Type B pancreatic cell (in vitro differentiated cells): ENCODE measurements around the gene PDGFD. TPM values are rescaled to one million over a fixed set of nuclear protein-coding genes. Genes with fewer than 3 reads are reported as not detected.

Experiments
- DNase-seq: peaks from one replicate; pipeline ENCODE4 v3.0.0; 2021; ENCODE audit warnings: mixed read lengths; ENCODE audit not compliant: unreplicated experiment; ENCODE audit errors: extremely low spot score
- H3K27ac Mint-ChIP-seq: 2 replicates; pipeline ENCODE4 v1.8.0; 2021; ENCODE audit warnings: mild to moderate bottlenecking, mixed read lengths
- H3K27me3 Mint-ChIP-seq: 2 replicates; pipeline ENCODE4 v1.8.0; 2021; ENCODE audit warnings: mixed read lengths
- H3K36me3 Mint-ChIP-seq: 2 replicates; pipeline ENCODE4 v1.8.0; 2021; ENCODE audit warnings: mixed read lengths
- H3K4me1 Mint-ChIP-seq: one replicate; pipeline ENCODE4 v1.8.0; 2021; ENCODE audit warnings: mixed read lengths; ENCODE audit not compliant: unreplicated experiment
- H3K4me3 Mint-ChIP-seq: 2 replicates; pipeline ENCODE4 v1.8.0; 2021; ENCODE audit warnings: mild to moderate bottlenecking, mixed read lengths
- H3K9me3 Mint-ChIP-seq: 2 replicates; pipeline ENCODE4 v1.8.0; 2021; ENCODE audit warnings: mixed read lengths
- total RNA-seq: library from RNA; stranded (reverse); gene quantifications from 2 replicates; pipeline ENCODE4 v1.2.1, GENCODE V29; 2021; ENCODE audit warnings: low replicate concordance
- TF ChIP-seq, protein P1 (sequence below): fragments of 200-600 bp; sonication (generic); conservative IDR thresholded peaks from 2 replicates; pipeline ENCODE4 v1.5.0; 2021; ENCODE audit warnings: antibody characterized with exemption, mild to moderate bottlenecking

PDGFD gene
- total RNA-seq, 1 donor from 2014 or later, result 17.8 TPM

DNA sequence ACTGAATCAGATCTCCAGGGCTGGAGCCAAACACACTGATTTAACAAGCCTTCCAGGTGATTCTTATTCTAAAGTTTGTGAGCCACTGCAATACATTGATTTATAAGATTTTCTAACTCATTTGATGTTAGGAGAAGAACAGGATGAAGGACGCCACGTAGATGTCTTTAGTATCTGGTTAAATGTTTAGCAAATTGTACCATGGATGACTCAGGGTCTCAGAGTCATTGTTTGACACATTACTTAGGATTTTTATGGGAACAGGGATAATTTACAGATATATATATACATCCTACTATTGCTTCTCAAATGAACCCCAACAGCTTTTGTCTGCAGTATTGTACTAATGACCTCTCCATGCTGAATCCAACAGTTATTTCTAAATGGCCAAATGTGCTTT lies 270.6 kb downstream of the PDGFD start:
- Mint-ChIP-seq H3K36me3 (peaks cover 4% of the 10 kb centered on the region), H3K9me3 (peaks cover 12% of the 10 kb centered on the region), H3K27me3 (no peaks in the 10 kb centered on the region)

DNA sequence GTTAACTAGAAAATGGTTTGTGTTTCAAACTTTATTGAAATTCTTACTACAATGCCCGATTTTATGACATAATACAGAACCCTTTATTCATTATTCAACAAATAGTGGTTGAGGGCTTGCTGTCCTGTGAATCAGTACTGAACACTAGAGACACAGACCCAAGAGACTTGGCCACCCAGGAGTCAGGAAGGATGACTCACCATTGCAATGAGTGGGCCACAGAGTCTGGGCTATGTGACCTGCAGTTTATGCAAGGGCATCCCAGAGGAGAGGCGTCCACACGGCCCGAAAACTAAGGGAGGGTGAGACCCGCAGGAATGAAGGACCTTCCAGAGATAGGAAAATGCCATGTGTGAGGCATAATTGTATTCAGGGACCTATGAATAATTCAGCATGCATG lies 271.3 kb downstream of the PDGFD start:
- Mint-ChIP-seq H3K4me1 (no peaks in the 10 kb centered on the region), H3K36me3 (peaks cover 5% of the 10 kb centered on the region), H3K27me3 (no peaks in the 10 kb centered on the region), H3K9me3 (peaks cover 12% of the 10 kb centered on the region), H3K4me3 (no peak overlapping the region), H3K27ac (no peak overlapping the region)
- DNase-seq, result no peak
- TF ChIP-seq, protein P1, sequence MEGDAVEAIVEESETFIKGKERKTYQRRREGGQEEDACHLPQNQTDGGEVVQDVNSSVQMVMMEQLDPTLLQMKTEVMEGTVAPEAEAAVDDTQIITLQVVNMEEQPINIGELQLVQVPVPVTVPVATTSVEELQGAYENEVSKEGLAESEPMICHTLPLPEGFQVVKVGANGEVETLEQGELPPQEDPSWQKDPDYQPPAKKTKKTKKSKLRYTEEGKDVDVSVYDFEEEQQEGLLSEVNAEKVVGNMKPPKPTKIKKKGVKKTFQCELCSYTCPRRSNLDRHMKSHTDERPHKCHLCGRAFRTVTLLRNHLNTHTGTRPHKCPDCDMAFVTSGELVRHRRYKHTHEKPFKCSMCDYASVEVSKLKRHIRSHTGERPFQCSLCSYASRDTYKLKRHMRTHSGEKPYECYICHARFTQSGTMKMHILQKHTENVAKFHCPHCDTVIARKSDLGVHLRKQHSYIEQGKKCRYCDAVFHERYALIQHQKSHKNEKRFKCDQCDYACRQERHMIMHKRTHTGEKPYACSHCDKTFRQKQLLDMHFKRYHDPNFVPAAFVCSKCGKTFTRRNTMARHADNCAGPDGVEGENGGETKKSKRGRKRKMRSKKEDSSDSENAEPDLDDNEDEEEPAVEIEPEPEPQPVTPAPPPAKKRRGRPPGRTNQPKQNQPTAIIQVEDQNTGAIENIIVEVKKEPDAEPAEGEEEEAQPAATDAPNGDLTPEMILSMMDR, result no peak

More for the DNA sequence above, 270.6 kb downstream of the PDGFD start:
- DNase-seq, result no peak
- no peaks in the 10 kb centered on the region for H3K4me1 Mint-ChIP-seq
- H3K27ac Mint-ChIP-seq, result no peak overlapping the region
- TF ChIP-seq, protein P1, result no peak
- no peak overlapping the region for H3K4me3 Mint-ChIP-seq

DNA sequence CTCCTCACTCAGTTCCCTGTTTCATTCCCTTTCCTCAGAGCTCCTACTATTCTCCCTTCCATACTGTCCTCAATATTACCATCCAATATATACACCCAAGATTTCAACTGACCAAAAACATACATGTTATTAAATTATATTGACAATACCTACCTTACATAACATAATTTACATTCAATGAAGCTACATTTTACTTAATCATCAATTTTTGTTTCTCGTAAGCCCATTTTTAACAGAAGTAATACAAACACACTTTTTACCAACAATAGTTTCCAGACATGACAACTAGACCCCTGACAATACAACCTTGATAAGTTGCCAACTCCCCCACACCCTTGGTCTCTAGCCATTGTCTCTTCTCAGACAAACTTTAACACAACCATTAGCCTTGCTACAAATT lies 273.3 kb downstream of the PDGFD start:
- TF ChIP-seq, protein P1, result no peak
- peaks cover 5% of the 10 kb centered on the region for H3K36me3 Mint-ChIP-seq
- no peaks in the 10 kb centered on the region for H3K27me3 Mint-ChIP-seq
- no peak for DNase-seq
- H3K4me3 Mint-ChIP-seq, result no peak overlapping the region
- H3K9me3 Mint-ChIP-seq, result peaks cover 12% of the 10 kb centered on the region
- no peak overlapping the region for H3K27ac Mint-ChIP-seq
- H3K4me1 Mint-ChIP-seq, result no peaks in the 10 kb centered on the region

DNA sequence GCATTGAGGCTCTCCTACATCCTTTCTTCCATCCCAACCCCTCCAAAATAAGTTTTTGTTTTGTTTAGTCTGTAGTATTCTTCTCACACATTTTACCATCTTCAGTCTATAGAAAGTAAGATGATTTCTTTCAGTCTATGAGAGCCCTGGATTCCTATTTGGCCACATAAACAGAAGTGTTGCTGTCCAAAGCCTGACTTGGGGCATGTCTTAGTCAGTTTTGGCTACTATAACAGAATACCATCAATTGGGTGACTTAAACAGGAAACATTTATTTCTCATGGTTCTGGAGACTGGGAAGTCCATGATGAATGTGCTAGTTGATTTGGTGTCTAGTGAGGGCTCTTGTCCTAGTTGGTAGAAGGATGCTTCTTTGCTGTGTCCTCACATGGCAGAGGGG lies 274.3 kb downstream of the PDGFD start:
- no peaks in the 10 kb centered on the region for H3K4me1 Mint-ChIP-seq
- peaks cover 12% of the 10 kb centered on the region for H3K9me3 Mint-ChIP-seq
- TF ChIP-seq, protein P1, result no peak
- H3K27ac Mint-ChIP-seq, result no peak overlapping the region
- H3K36me3 Mint-ChIP-seq, result peaks cover 5% of the 10 kb centered on the region
- H3K4me3 Mint-ChIP-seq, result no peak overlapping the region
- DNase-seq, result no peak
- no peaks in the 10 kb centered on the region for H3K27me3 Mint-ChIP-seq

DNA sequence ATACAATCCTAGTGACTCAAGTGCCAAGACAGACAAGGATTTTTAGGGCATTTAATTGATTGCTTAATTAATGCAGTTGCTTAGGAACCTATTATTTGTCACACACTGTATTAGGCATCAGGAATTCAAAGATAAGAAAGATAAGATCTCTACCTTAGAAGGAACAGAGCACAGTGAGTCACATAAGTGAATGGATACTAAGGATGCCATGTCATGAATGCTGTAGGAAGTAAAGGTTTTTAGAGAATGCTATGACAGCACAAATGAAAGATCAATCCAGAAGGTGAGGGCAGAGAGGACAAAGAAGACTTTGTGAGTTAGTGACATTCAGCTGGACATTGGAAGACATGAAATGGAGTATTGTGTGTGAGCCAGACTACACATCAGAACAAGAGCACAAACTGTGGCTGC lies 275.4 kb downstream of the PDGFD start:
- Mint-ChIP-seq H3K4me3 (no peak overlapping the region), H3K4me1 (no peaks in the 10 kb centered on the region), H3K9me3 (peaks cover 12% of the 10 kb centered on the region), H3K27me3 (no peaks in the 10 kb centered on the region), H3K27ac (no peak overlapping the region), H3K36me3 (peaks cover 5% of the 10 kb centered on the region)
- TF ChIP-seq, protein P1, result no peak
- DNase-seq, result no peak
